Liver (tissue), 10 donors: Measurements from ENCODE around the gene MDM4. TPM values are rescaled to one million over a fixed set of nuclear protein-coding genes. Genes with fewer than 3 reads are reported as not detected.

Source experiments
- DNase-seq: peaks from one replicate; pipeline ENCODE4 v3.0.0-alpha.2; 2017; ENCODE audit warnings: low spot score
- H3K27ac ChIP-seq, 2 donors: one replicate each; pipeline ENCODE4 v1.7.0; 2013; ENCODE audit warnings: inconsistent platforms in 2 of 2, low read length in 2 of 2, control low read depth in 1 of 2, low read depth in 1 of 2, mild to moderate bottlenecking in 1 of 2
- H3K27me3 ChIP-seq, 4 donors: one replicate each; pipeline versions ENCODE4 v1.6.1 to v1.7.0; 2013; ENCODE audit warnings: low read length in 3 of 4, inconsistent platforms in 1 of 4, mild to moderate bottlenecking in 1 of 4, moderate library complexity in 1 of 4; ENCODE audit not compliant: control insufficient read depth in 4 of 4, insufficient read depth in 4 of 4
- H3K36me3 ChIP-seq, 4 donors: one replicate each; pipeline versions ENCODE4 v1.6.1 to v1.7.0; 2013; ENCODE audit warnings: low read length in 3 of 4, mild to moderate bottlenecking in 3 of 4, low read depth in 1 of 4, moderate library complexity in 1 of 4; ENCODE audit not compliant: control insufficient read depth in 4 of 4, insufficient read depth in 3 of 4
- H3K4me1 ChIP-seq, 4 donors: one replicate each; pipeline versions ENCODE4 v1.6.1 to v1.7.0; 2013; ENCODE audit warnings: low read length in 3 of 4, mild to moderate bottlenecking in 3 of 4, moderate library complexity in 1 of 4; ENCODE audit not compliant: control insufficient read depth in 4 of 4, insufficient read depth in 4 of 4
- H3K4me3 ChIP-seq, 3 donors: one replicate each; pipeline versions ENCODE4 v1.6.1 to v1.7.0; 2013; ENCODE audit warnings: low read length in 3 of 3, control low read depth in 1 of 3, low read depth in 1 of 3, mild to moderate bottlenecking in 1 of 3
- H3K9ac ChIP-seq, 2 donors: one replicate each; pipeline ENCODE4 v1.7.0; 2013; ENCODE audit warnings: low read length in 2 of 2, mild to moderate bottlenecking in 2 of 2, moderate library complexity in 2 of 2, control low read depth in 1 of 2, low read depth in 1 of 2
- H3K9me3 ChIP-seq, 4 donors: one replicate each; pipeline versions ENCODE4 v1.6.1 to v1.7.0; 2013; ENCODE audit warnings: low read length in 3 of 4; ENCODE audit not compliant: control insufficient read depth in 4 of 4
- FOXA1 ChIP-seq: IDR thresholded peaks from 2 replicates; pipeline ENCODE4 v1.6.1; 2016; ENCODE audit warnings: antibody characterized with exemption
- WGBS: extraction: QIAGEN DNeasy Blood & Tissue Kit; methylation state at CpG from one replicate; pipeline ENCODE4 v1.1.7; 2013; 5-methylcytosine and 5-hydroxymethylcytosine counted together
- polyA plus RNA-seq, 2 donors: library from polyadenylated mRNA; stranded (reverse) in 1 of 2; unstranded in 1 of 2; fragments of 200-250 nt in 1 of 2; fragments of >200 nt in 1 of 2; fragmentation: Nextera tagmentation in 1 of 2; extraction: Ambion mirVana in 1 of 2; gene quantifications; one replicate each; pipeline versions ENCODE4 v1.2.1 to v1.2.3, GENCODE V29; 2013 to 2015
- small RNA-seq: library from RNA; depleted of rRNA; stranded (forward); fragments of <200 nt; gene quantifications from one replicate; pipeline ENCODE3, GENCODE V24; 2014
- total RNA-seq, 2 donors: library from RNA; depleted of rRNA; stranded (reverse); fragments of >200 nt; gene quantifications; one replicate each; pipeline ENCODE4 v1.2.3, GENCODE V29; 2014
- donor health status: healthy.
- donor health status: healthy.
- donor health status: healthy.
- donor health status: healthy.
- donor health status: healthy.

Gene MDM4
- total and polyA plus RNA-seq, 4 donors, result 1.4 to 56.5 (median 21.6) TPM

DNA sequence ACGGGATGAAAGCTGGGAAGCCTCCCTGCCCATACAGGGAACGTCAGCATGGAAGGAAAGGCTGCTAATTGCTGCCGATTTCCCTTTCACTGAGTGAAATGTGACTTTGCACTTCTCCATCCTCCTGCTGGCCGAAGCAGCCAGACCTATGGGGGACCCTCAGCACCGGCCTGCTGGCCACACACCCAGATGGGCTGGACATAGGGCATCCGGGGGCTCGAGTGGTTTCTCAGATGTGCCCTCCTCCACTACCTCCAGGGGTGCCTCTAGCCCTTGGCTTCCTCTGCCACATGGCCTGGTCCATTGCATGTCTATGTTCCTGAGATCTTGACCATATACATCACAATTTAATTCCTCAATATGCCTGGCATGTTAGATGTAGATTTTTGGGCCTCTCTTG is 89.6 kb downstream of the MDM4 start:
- H3K4me3 ChIP-seq, result no peak overlapping the region
- H3K27me3 ChIP-seq, result no peaks in the 10 kb centered on the region
- H3K27ac ChIP-seq, result no peak overlapping the region
- 79% methylated on average over 7 of the region's 7 CpGs for WGBS
- H3K9ac ChIP-seq, result no peak overlapping the region
- no peak for DNase-seq
- no peak for TF ChIP-seq FOXA1
- no peaks in the 10 kb centered on the region for H3K36me3 ChIP-seq
- H3K4me1 ChIP-seq, result peaks cover 0 to 3% (median 0%) of the 10 kb centered on the region in 4 donors
- no peaks in the 10 kb centered on the region for H3K9me3 ChIP-seq

Small RNA genes within 50 kb of the gene (small RNA-seq; reads per million reads assigned to genes)
- 9.0 reads per million, percentile 94 among the genes with 10 or more reads in this experiment for gene RNA5SP74

Other genes starting within 250 kb of the MDM4 start
- gene PLEKHA6, start 156.5 kb upstream of the MDM4 start, total RNA-seq, result 10 to 100 TPM in 1 of 2 donors, 1 to 10 TPM in 1; 5.3 to 12.8 TPM
- gene PLEKHA6, start 156.5 kb upstream of the MDM4 start, polyA plus RNA-seq, result 1 to 10 TPM; 6.7 to 8.5 TPM
- gene PPP1R15B, start 104.6 kb upstream of the MDM4 start, total RNA-seq, result 10 to 100 TPM; 36.7 to 54.0 TPM
- gene PPP1R15B, start 104.6 kb upstream of the MDM4 start, polyA plus RNA-seq, result 10 to 100 TPM; 13.0 to 15.5 TPM
- 10 to 100 TPM in 1 of 2 donors, 1 to 10 TPM in 1; 6.8 to 14.9 TPM for gene PIK3C2B, start 21.6 kb upstream of the MDM4 start, total RNA-seq
- gene PIK3C2B, start 21.6 kb upstream of the MDM4 start, polyA plus RNA-seq, result 1 to 10 TPM; 2.8 to 4.1 TPM
- gene LRRN2, start 169.3 kb downstream of the MDM4 start, total RNA-seq, result 1 to 10 TPM in 1 of 2 donors, under 1 TPM in 1; 0.42 to 2.8 TPM
- under 1 TPM; 0.13 to 0.14 TPM for gene LRRN2, start 169.3 kb downstream of the MDM4 start, polyA plus RNA-seq